ENCODE results near the gene MPZL2.

GRCh38 chr11:118283037-118283636, 19.0 kb upstream of the MPZL2 start:
- TF ChIP-seq GATA3 (IDR thresholded peaks at IDR 0.05; ENCODE audit: low read depth, low read length) (no peak), GATA2 (IDR thresholded peaks at IDR 0.05; ENCODE audit: low read depth, low read length) (no peak)

All from SH-SY5Y (cell line).